ENCODE measurements around the gene RAET1L. TPM values are rescaled to one million over a fixed set of nuclear protein-coding genes. Genes with fewer than 3 reads are reported as not detected.

The RAET1L gene
- total and polyA plus RNA-seq, 2 of the 4 experiments (the other 2 are of a cell fraction): not detected

- ATAC-seq (ENCODE audit: low read depth): no peak
- Histone ChIP-seq H3K79me1 (ENCODE audit: low read depth in 1 of 2, low read length in 2 of 2) (no peaks in the 10 kb centered on the region), H3K9me3 (ENCODE audit: control insufficient read depth, insufficient read depth, low read length) (no peaks in the 10 kb centered on the region), H2BK20ac (ENCODE audit: low read depth, low read length) (no peak overlapping the region), H3K4ac (ENCODE audit: low read depth, low read length) (no peak overlapping the region), H3K27ac (ENCODE audit: insufficient read depth, low read length) (no peak overlapping the region), H3K4me2 (ENCODE audit: low read depth, low read length) (no peak overlapping the region), H3K27me3 (ENCODE audit: control insufficient read depth, insufficient read depth, low read length) (peaks cover 73% of the 10 kb centered on the region), H4K8ac (ENCODE audit: low read depth in 2 of 2, low read length in 2 of 2) (no peak overlapping the region), H3K18ac (ENCODE audit: low read depth, low read length) (no peak overlapping the region), H2BK15ac (ENCODE audit: low read depth, low read length) (no peak overlapping the region), H4K5ac (ENCODE audit: low read depth, low read length) (no peak overlapping the region), H3K9ac (ENCODE audit: low read depth, low read length) (no peak overlapping the region), H2AK9ac (replicated peaks; ENCODE audit: low read depth, low read length, poor library complexity) (no peak overlapping the region), H3K4me3 (ENCODE audit: insufficient read depth, low read depth, low read length) (no peak overlapping the region), H3K23ac (ENCODE audit: low read depth, low read length) (no peak overlapping the region), H2BK120ac (ENCODE audit: low read depth, low read length) (no peak overlapping the region), H3K56ac (ENCODE audit: extremely low read depth, insufficient read depth, low read length) (no peak overlapping the region), H3K36me3 (ENCODE audit: control insufficient read depth, insufficient read depth, low read length) (no peaks in the 10 kb centered on the region), H3K4me1 (ENCODE audit: control insufficient read depth, insufficient read depth, low read length) (no peaks in the 10 kb centered on the region), H3K9me1 (ENCODE audit: insufficient read depth, low read length) (no peaks in the 10 kb centered on the region), H4K91ac (ENCODE audit: insufficient read depth, low read depth, low read length) (no peak overlapping the region), H3K14ac (replicated peaks; ENCODE audit: low read depth, low read length) (no peak overlapping the region), H4K20me1 (ENCODE audit: insufficient read depth, low read length) (no peaks in the 10 kb centered on the region), H2AK5ac (ENCODE audit: low read depth, low read length) (no peak overlapping the region), H2BK5ac (ENCODE audit: low read depth, low read length, poor library complexity, severe bottlenecking) (no peak overlapping the region), H2AFZ (replicated peaks; ENCODE audit: low read length, poor library complexity) (no peak overlapping the region)
- CTCF ChIA-PET: no interaction called here
- POLR2A ChIA-PET (ENCODE audit: unreplicated experiment): no interaction called here
- WGBS, 2 experiments (ENCODE audit: extremely low coverage in 2 of 2, insufficient read length in 1 of 2): no CpG with 5 or more reads among the region's 7 CpGs
- no TSS peak for BruUV-seq (replicated peaks)
- intact Hi-C loops (cut with micrococcal nuclease): no loop called here
- in situ Hi-C loops (cut with MboI; ENCODE audit: low sequenced_read_pairs): no loop called here
- DNase-seq: no peak
- dilution Hi-C loops (cut with HindIII; ENCODE audit: low sequenced_read_pairs, unreplicated experiment): no loop called here
- TF ChIP-seq FOS (IDR thresholded peaks at IDR 0.05; ENCODE audit: low read depth, low read length): no peak
- no peak for TF ChIP-seq ELK1 (IDR thresholded peaks at IDR 0.05; ENCODE audit: borderline replicate concordance, low read depth, low read length)
- no peak for TF ChIP-seq RFX5 (IDR thresholded peaks at IDR 0.05; ENCODE audit: low read depth, low read length)
- TF ChIP-seq MAZ (IDR thresholded peaks at IDR 0.05; ENCODE audit: borderline replicate concordance, low read depth, low read length): no peak
- TF ChIP-seq NFE2L2 (IDR thresholded peaks at IDR 0.05; ENCODE audit: low read depth, low read length): no peak
- no peak for TF ChIP-seq MXI1 (IDR thresholded peaks at IDR 0.05; ENCODE audit: borderline replicate concordance, low read depth, low read length)
- TF ChIP-seq SMC3 (IDR thresholded peaks at IDR 0.05; ENCODE audit: low read depth, low read length): no peak
- TF ChIP-seq BHLHE40 (IDR thresholded peaks at IDR 0.05; ENCODE audit: low read depth, low read length): no peak
- no peak for TF ChIP-seq POLR2A (IDR thresholded peaks at IDR 0.05; ENCODE audit: low read depth, low read length)
- no peak for TF ChIP-seq CEBPB (IDR thresholded peaks at IDR 0.05; ENCODE audit: low read depth, low read length)
- TF ChIP-seq USF2 (IDR thresholded peaks at IDR 0.05; ENCODE audit: low read depth, low read length): no peak
- no peak for TF ChIP-seq RAD21 (IDR thresholded peaks at IDR 0.05; ENCODE audit: low read length)
- TF ChIP-seq CHD1 (IDR thresholded peaks at IDR 0.05; ENCODE audit: low read depth, low read length): no peak
- TF ChIP-seq MAFK (IDR thresholded peaks at IDR 0.05; ENCODE audit: low read depth, low read length): no peak
- TF ChIP-seq RCOR1 (IDR thresholded peaks at IDR 0.05; ENCODE audit: insufficient replicate concordance, low read length): no peak
- TF ChIP-seq CTCF (conservative IDR thresholded peaks at IDR 0.05; ENCODE audit: low read depth, low read length): no peak
These were observed 29.4 kb downstream of the RAET1L start for GRCh38 chr6:149995971-149996370.

Measured in IMR-90 (cell line).